Endothelial cell of umbilical vein (primary cell): ENCODE measurements around the gene ITGA8. TPM values are rescaled to one million over a fixed set of nuclear protein-coding genes. Genes with fewer than 3 reads are reported as not detected.
"Not testable (repeated sequence)": the region's sequence is repeated elsewhere in the genome, so short reads cannot be mapped to it uniquely, and the experiment has no call there.

ENCODE experiments used
- BruUV-seq: library from RNA; stranded (reverse); fragments of 400-500 nt; replicated peaks from 2 replicates; lab custom pipeline; 2021; lab: Mats Ljungman, UMichigan
- CTCF ChIA-PET: fragments of 300-600, 350-600 bp; sonication (Branson Sonifier 250); formaldehyde crosslinking; loops from one replicate; lab custom pipeline; 2021; ENCODE audit warnings: antibody characterized with exemption, inconsistent platforms; lab: Charles Lee
- POLR2A ChIA-PET: fragments of 300-600, 350-600 bp; sonication (Branson Sonifier 250); formaldehyde crosslinking; loops from one replicate; lab custom pipeline; 2021; ENCODE audit warnings: antibody characterized with exemption, inconsistent platforms; lab: Charles Lee
- DNase-seq: peaks from one replicate; pipeline ENCODE4 v3.0.0-alpha.2; 2011; ENCODE audit warnings: low read depth, low spot score
- FAIRE-seq: peaks from 2 replicates; lab custom pipeline; 2011; peaks lifted over from hg19 to GRCh38; lab: Jason Lieb, UNC
- H2AFZ ChIP-seq: 2 replicates; pipeline ENCODE4 v1.6.0; 2012; ENCODE audit warnings: low read depth, low read length, control low read depth, inconsistent platforms
- H3K27ac ChIP-seq: 2 replicates; pipeline ENCODE4 v1.5.1; 2011; ENCODE audit warnings: low read depth, mild to moderate bottlenecking, control low read depth, low read length, moderate library complexity; ENCODE audit not compliant: insufficient read depth
- H3K27me3 ChIP-seq, 2 experiments: 2 replicates each; pipeline versions ENCODE4 v1.6.0 to v1.6.1; 2011; ENCODE audit warnings: low read length in 2 of 2, mixed read lengths in 1 of 2; ENCODE audit not compliant: control insufficient read depth in 2 of 2, insufficient read depth in 2 of 2
- H3K36me3 ChIP-seq, 2 experiments: 2 replicates in 1 of 2; 3 replicates in 1 of 2; pipeline ENCODE4 v1.5.1; 2011; ENCODE audit warnings: low read length in 2 of 2, mild to moderate bottlenecking in 1 of 2, moderate library complexity in 1 of 2; ENCODE audit not compliant: control insufficient read depth in 2 of 2, insufficient read depth in 2 of 2; ENCODE audit errors: extremely low read depth in 1 of 2
- H3K4me1 ChIP-seq: 3 replicates; pipeline ENCODE4 v1.5.1; 2011; ENCODE audit warnings: mild to moderate bottlenecking, low read length; ENCODE audit not compliant: control insufficient read depth, insufficient read depth; ENCODE audit errors: extremely low read depth
- H3K4me2 ChIP-seq: 2 replicates; pipeline ENCODE4 v1.6.1; 2011; ENCODE audit warnings: low read length, control low read depth, mixed read lengths; ENCODE audit not compliant: insufficient read depth
- H3K4me3 ChIP-seq, 3 experiments: fragments of 200-600 bp in 1 of 3; sonication (generic), shearing (Covaris generic) in 1 of 3; replicated peaks in 1 of 3; 2 replicates each; pipeline ENCODE4 v1.5.1; 2011 to 2016; ENCODE audit warnings: control low read depth in 3 of 3, low read length in 3 of 3, mild to moderate bottlenecking in 2 of 3, inconsistent platforms in 1 of 3, low read depth in 1 of 3, moderate library complexity in 1 of 3; ENCODE audit not compliant: insufficient read depth in 1 of 3
- H3K79me2 ChIP-seq: 2 replicates; pipeline ENCODE4 v1.6.0; 2012; ENCODE audit warnings: low read length, inconsistent platforms; ENCODE audit not compliant: control insufficient read depth, insufficient read depth
- H3K9ac ChIP-seq: replicated peaks from 2 replicates; pipeline ENCODE3; 2011; ENCODE audit warnings: low read length, control low read depth; ENCODE audit not compliant: insufficient read depth; ENCODE audit errors: extremely low read depth
- H3K9me1 ChIP-seq: replicated peaks from 3 replicates; pipeline ENCODE4 v1.6.0; 2011; ENCODE audit warnings: mild to moderate bottlenecking, low read length; ENCODE audit not compliant: control insufficient read depth, insufficient read depth; ENCODE audit errors: extremely low read depth
- H3K9me3 ChIP-seq: replicated peaks from 2 replicates; pipeline ENCODE4 v1.5.1; 2012; ENCODE audit warnings: low read length, inconsistent platforms; ENCODE audit not compliant: control insufficient read depth, insufficient read depth
- H4K20me1 ChIP-seq: replicated peaks from 2 replicates; pipeline ENCODE3; 2011; ENCODE audit warnings: mild to moderate bottlenecking, low read length; ENCODE audit not compliant: control insufficient read depth, insufficient read depth; ENCODE audit errors: extremely low read depth
- dilution Hi-C: fragments of 300-500 bp; cut with MboI; formaldehyde crosslinking; loops from one replicate; pipeline ENCODE4 v1.15.0; 2019; ENCODE audit warnings: low sequenced_read_pairs; ENCODE audit not compliant: extremely low pct_ligation_motif_present
- intact Hi-C: fragments of 100-400 bp; cut with micrococcal nuclease; formaldehyde crosslinking; loops from one replicate; pipeline ENCODE4 v1.10.0; 2022
- polyA plus RNA-seq, 4 experiments: library from polyadenylated mRNA; depleted of rRNA in 3 of 4; stranded (reverse) in 3 of 4; unstranded in 1 of 4; fragments of >200 nt; gene quantifications; 2 replicates each; pipeline versions ENCODE4 v1.2.1 to v1.2.3, GENCODE V29; 2011 to 2012; ENCODE audit warnings: missing spikeins in 1 of 4
- total RNA-seq: library from RNA; stranded (reverse); gene quantifications from 2 replicates; pipeline ENCODE4 v1.2.3, GENCODE V29; 2021
- TF ChIP-seq, protein P1 (sequence below): IDR thresholded peaks from 2 replicates; pipeline ENCODE4 v1.6.1; 2011; ENCODE audit not compliant: insufficient read depth, insufficient read length
- TF ChIP-seq, protein P2 (sequence below), 2 donors: IDR thresholded peaks; 1 replicate in 1 of 2; 2 replicates in 1 of 2; pipeline ENCODE4 v1.5.1; 2011; ENCODE audit warnings: low read length in 2 of 2, mild to moderate bottlenecking in 2 of 2, moderate library complexity in 2 of 2, control low read depth in 1 of 2, inconsistent platforms in 1 of 2, low read depth in 1 of 2; ENCODE audit not compliant: insufficient read depth in 1 of 2; ENCODE audit errors: extremely low read depth in 1 of 2

Gene ITGA8
- total and polyA plus RNA-seq, 2 donors (not counting 3 experiments of a cell fraction or from before 2014, with no cell fraction given), result 0.04 to 0.40 TPM

DNA sequence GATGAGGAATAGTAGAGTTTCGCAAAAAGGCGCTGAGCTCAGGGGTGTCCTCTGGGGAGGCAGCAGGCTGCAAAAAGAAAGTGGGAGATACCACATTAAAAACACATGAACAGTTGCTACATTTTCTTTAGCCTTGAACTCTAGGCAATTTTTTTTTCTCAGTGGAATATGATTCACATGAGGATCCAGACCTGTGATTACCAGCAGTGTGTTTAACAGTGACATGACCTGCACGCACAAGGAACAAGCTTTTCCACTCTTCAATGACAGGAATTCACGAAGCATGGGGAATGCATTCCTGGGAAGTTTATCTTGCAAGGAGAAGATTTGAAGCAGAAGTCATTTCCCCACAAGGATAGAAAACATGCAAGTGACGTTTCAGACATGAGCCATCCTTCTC lies 161.6 kb downstream of the ITGA8 start:
- DNase-seq (no peak), FAIRE-seq (no peak)
- no TSS peak for BruUV-seq
- Histone ChIP-seq H3K4me3 (no peak overlapping the region), H3K36me3 (no peaks in the 10 kb centered on the region), H2AFZ (no peak overlapping the region), H3K4me1 (no peaks in the 10 kb centered on the region), H4K20me1 (no peaks in the 10 kb centered on the region), H3K9me3 (no peaks in the 10 kb centered on the region), H3K27me3 (peaks cover 0 to 3% of the 10 kb centered on the region in 2 experiments), H3K79me2 (no peaks in the 10 kb centered on the region), H3K27ac (no peak overlapping the region), H3K9ac (no peak overlapping the region), H3K4me2 (no peak overlapping the region), H3K9me1 (no peaks in the 10 kb centered on the region)
- dilution Hi-C loops, result no loop called here
- TF ChIP-seq, protein P1, sequence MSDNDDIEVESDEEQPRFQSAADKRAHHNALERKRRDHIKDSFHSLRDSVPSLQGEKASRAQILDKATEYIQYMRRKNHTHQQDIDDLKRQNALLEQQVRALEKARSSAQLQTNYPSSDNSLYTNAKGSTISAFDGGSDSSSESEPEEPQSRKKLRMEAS, result no peak
- TF ChIP-seq, protein P2, sequence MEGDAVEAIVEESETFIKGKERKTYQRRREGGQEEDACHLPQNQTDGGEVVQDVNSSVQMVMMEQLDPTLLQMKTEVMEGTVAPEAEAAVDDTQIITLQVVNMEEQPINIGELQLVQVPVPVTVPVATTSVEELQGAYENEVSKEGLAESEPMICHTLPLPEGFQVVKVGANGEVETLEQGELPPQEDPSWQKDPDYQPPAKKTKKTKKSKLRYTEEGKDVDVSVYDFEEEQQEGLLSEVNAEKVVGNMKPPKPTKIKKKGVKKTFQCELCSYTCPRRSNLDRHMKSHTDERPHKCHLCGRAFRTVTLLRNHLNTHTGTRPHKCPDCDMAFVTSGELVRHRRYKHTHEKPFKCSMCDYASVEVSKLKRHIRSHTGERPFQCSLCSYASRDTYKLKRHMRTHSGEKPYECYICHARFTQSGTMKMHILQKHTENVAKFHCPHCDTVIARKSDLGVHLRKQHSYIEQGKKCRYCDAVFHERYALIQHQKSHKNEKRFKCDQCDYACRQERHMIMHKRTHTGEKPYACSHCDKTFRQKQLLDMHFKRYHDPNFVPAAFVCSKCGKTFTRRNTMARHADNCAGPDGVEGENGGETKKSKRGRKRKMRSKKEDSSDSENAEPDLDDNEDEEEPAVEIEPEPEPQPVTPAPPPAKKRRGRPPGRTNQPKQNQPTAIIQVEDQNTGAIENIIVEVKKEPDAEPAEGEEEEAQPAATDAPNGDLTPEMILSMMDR (IDR thresholded peaks at IDR 0.05; ENCODE audit: extremely low read depth in 1 of 2, insufficient read depth in 1 of 2, low read depth in 1 of 2, low read length in 2 of 2), result no peak
- POLR2A ChIA-PET, result no interaction called here
- CTCF ChIA-PET, result interaction anchor here (1.1 kb wide), 1 partner anchor 15 kb away, joined by 3 read pairs; no protein-coding TSS in a partner anchor
- intact Hi-C loops, result no loop called here

DNA sequence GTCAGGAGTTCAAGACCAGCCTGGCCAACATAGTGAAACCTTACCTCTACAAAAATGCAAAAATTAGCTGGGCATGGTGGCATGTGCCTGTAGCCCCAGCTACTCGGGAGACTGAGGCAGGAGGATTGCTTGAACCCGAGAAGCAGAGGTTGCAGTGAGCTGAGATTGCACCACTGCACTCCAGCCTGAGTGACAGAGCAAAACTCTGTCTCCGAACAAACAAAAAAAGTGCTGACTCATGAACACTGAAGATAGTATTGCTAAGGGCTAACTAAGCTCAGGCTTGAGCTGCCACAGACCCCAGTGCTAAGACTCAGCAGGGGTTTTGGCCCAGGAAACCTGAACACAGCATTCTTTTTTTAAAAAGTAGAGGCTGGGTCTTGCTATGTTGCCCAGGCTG lies 162.6 kb downstream of the ITGA8 start:
- dilution Hi-C loops, H3K27ac ChIP-seq, H3K4me2 ChIP-seq, H2AFZ ChIP-seq, H3K36me3 ChIP-seq, H3K4me1 ChIP-seq, FAIRE-seq, H3K27me3 ChIP-seq, H3K79me2 ChIP-seq, H3K9me1 ChIP-seq, intact Hi-C loops, H3K4me3 ChIP-seq, BruUV-seq, H3K9me3 ChIP-seq, DNase-seq, H3K9ac ChIP-seq, H4K20me1 ChIP-seq, POLR2A ChIA-PET: not testable (repeated sequence)
- CTCF ChIA-PET, result interaction anchor here (1.1 kb wide), 1 partner anchor 14 kb away, joined by 3 read pairs; no protein-coding TSS in a partner anchor
